ENCODE measurements around the gene POGLUT2. TPM values are rescaled to one million over a fixed set of nuclear protein-coding genes. Genes with fewer than 3 reads are reported as not detected.
"Not testable (repeated sequence)": the region's sequence is repeated elsewhere in the genome, so short reads cannot be mapped to it uniquely, and the experiment has no call there.

POGLUT2 gene
- total RNA-seq, 5 donors from 2014 or later (not counting 1 experiment from before 2014, with no cell fraction given), result 0.18 to 1.6 (median 0.93) TPM

DNA sequence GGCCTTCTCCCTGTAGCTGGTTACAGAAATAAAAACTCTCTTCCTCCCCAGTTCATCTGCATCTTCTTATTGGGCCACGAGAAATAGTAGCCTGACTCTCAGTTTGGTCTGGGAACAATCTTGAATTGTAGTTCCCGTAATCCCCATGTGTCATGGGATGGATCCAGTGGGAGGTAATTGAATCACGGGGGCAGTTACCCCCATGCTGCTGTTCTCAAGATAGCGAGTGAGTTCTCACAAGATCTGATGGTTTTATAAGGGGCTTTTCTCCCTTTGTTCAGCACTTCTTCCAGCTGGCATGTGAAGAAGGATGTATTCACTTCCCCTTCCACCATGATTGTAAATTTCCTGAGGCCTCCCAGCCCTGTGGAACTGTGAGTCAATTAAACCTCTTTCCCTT is 18.1 kb downstream of the POGLUT2 start:
- not testable (repeated sequence) for H3K27ac ChIP-seq (ENCODE audit: low read length); H3K4me3 ChIP-seq (ENCODE audit: control insufficient read depth in 1 of 2, extremely low read depth in 1 of 2, low read length in 1 of 2); H3K36me3 Mint-ChIP-seq; H3K9me3 Mint-ChIP-seq; H3K4me3 Mint-ChIP-seq; ATAC-seq (replicated peaks in 1 of 4); DNase-seq; H3K27me3 ChIP-seq (replicated peaks in 1 of 2; ENCODE audit: control insufficient read depth in 2 of 2, extremely low read depth in 1 of 2, insufficient read depth in 2 of 2, low read length in 1 of 2); H3K9me3 ChIP-seq; H3K27me3 Mint-ChIP-seq; H3K36me3 ChIP-seq (ENCODE audit: control insufficient read depth in 2 of 2, extremely low read depth in 1 of 2, insufficient read depth in 1 of 2, low read length in 1 of 2)
- Mint-ChIP-seq H3K27ac (peak overlapping the region in 1 of 2 donors; percentile 58), H3K4me1 (peaks cover 14 to 28% (median 21%) of the 10 kb centered on the region in 3 donors)
- ChIA-PET CTCF (interaction anchor here in 1 of 2 donors (0.9 kb wide), 1 partner anchor 14 kb away, joined by 3 read pairs; no protein-coding TSS in a partner anchor), POLR2A (interaction anchor here in 1 of 2 donors (0.6 kb wide), 1 partner anchor 140 kb away, joined by 3 read pairs; no protein-coding TSS in a partner anchor)
- WGBS (ENCODE audit: insufficient coverage), result no CpG with 5 or more reads among the region's 4 CpGs
- H3K4me1 ChIP-seq (ENCODE audit: control insufficient read depth in 1 of 2, extremely low read depth in 1 of 2, insufficient read depth in 2 of 2, low read length in 2 of 2), result peaks cover 13% of the 10 kb centered on the region in 2 experiments

DNA sequence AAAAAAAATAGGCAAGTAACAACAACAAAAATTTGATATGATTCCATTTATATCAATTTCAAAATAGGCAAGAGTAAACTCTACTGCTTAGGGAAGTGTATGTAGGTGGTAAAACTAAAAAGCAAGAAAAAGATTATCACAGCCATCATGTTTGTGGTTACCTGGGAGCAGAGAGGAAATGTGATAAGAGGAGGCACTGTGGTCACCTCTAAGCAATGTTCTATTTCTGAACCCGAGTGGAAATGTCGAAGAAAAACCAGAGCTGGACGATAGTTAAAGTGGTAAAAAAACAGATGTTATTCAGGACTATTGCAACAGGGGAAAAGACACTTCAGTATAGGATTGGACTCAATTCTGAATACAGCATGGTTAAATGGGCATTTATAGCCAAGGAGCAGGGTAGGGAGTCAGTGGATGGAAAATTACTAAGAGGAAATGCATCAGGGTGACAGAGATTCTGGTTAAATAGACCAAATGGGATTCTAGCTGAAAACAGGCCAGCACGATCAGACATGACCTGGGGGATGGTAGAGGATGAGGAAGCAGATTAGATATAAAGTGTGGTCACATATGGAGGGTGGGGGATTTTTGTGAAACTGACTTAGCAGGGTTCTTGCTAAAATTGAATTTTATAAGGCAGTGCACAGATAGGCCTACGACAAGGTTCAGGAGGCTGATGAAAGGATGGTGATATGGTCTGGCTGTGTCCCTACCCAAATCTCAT is 19.2 kb downstream of the POGLUT2 start:
- H3K4me3 ChIP-seq (ENCODE audit: control insufficient read depth in 1 of 2, extremely low read depth in 1 of 2, low read length in 1 of 2), result no peak overlapping the region
- Mint-ChIP-seq H3K27ac (peak overlapping the region; percentile 84 to 89), H3K4me1 (peaks cover 16 to 33% (median 23%) of the 10 kb centered on the region in 3 donors), H3K36me3 (no peaks in the 10 kb centered on the region), H3K4me3 (peak overlapping the region in 2 of 3 donors; percentile 19 to 46), H3K27me3 (no peaks in the 10 kb centered on the region), H3K9me3 (peaks cover 0 to 4% (median 0%) of the 10 kb centered on the region in 3 donors)
- DNase-seq (peak in 7 of 35 experiments; percentile 10 to 54 (median 16)), ATAC-seq (replicated peaks in 1 of 4) (peak; percentile 61 to 83 (median 81))
- no peaks in the 10 kb centered on the region for H3K9me3 ChIP-seq
- no peaks in the 10 kb centered on the region for H3K27me3 ChIP-seq (replicated peaks in 1 of 2; ENCODE audit: control insufficient read depth in 2 of 2, extremely low read depth in 1 of 2, insufficient read depth in 2 of 2, low read length in 1 of 2)
- ChIA-PET POLR2A (no interaction called here), CTCF (no interaction called here)
- H3K27ac ChIP-seq (ENCODE audit: low read length), result peak overlapping the region; percentile 75
- WGBS (ENCODE audit: insufficient coverage), result 0% methylated on average over 4 of the region's 5 CpGs
- peaks cover 13% of the 10 kb centered on the region in 2 experiments for H3K4me1 ChIP-seq (ENCODE audit: control insufficient read depth in 1 of 2, extremely low read depth in 1 of 2, insufficient read depth in 2 of 2, low read length in 2 of 2)
- H3K36me3 ChIP-seq (ENCODE audit: control insufficient read depth in 2 of 2, extremely low read depth in 1 of 2, insufficient read depth in 1 of 2, low read length in 1 of 2), result no peaks in the 10 kb centered on the region

DNA sequence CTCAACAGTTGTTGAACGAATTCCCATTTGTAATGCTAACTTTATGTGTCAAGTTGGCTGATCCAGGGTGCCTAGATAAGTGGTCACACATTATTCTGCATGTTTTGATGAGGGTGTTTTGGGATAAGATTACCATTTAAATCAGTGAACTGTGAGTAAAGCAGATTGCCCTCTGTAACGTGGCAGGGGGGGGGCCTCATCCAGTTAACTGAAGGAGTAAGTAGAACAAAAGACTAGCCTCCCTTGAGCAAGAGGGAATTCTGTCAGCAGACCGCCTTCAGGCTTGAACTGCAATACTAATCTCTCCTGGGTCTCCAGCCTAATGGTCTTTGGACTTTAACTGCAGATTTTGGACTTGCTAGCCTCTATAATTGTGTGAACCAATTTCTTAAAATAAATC is 21.0 kb downstream of the POGLUT2 start:
- Mint-ChIP-seq H3K4me3 (no peak overlapping the region), H3K36me3 (no peaks in the 10 kb centered on the region), H3K27ac (no peak overlapping the region), H3K27me3 (no peaks in the 10 kb centered on the region), H3K9me3 (peaks cover 0 to 4% (median 0%) of the 10 kb centered on the region in 3 donors), H3K4me1 (peaks cover 23 to 44% (median 35%) of the 10 kb centered on the region in 3 donors)
- H3K36me3 ChIP-seq (ENCODE audit: control insufficient read depth in 2 of 2, extremely low read depth in 1 of 2, insufficient read depth in 1 of 2, low read length in 1 of 2), result no peaks in the 10 kb centered on the region
- ATAC-seq (replicated peaks in 1 of 4) (no peak), DNase-seq (no peak)
- H3K27me3 ChIP-seq (replicated peaks in 1 of 2; ENCODE audit: control insufficient read depth in 2 of 2, extremely low read depth in 1 of 2, insufficient read depth in 2 of 2, low read length in 1 of 2), result no peaks in the 10 kb centered on the region
- ChIA-PET CTCF (interaction anchor here in 1 of 2 donors (0.6 kb wide), 1 partner anchor 18 kb away, joined by 4 read pairs; no protein-coding TSS in a partner anchor), POLR2A (no interaction called here)
- H3K9me3 ChIP-seq, result no peaks in the 10 kb centered on the region
- H3K4me1 ChIP-seq (ENCODE audit: control insufficient read depth in 1 of 2, extremely low read depth in 1 of 2, insufficient read depth in 2 of 2, low read length in 2 of 2), result peaks cover 13 to 24% of the 10 kb centered on the region in 2 experiments
- H3K4me3 ChIP-seq (ENCODE audit: control insufficient read depth in 1 of 2, extremely low read depth in 1 of 2, low read length in 1 of 2), result no peak overlapping the region
- WGBS (ENCODE audit: insufficient coverage), result 100% methylated on average over 2 of the region's 3 CpGs
- H3K27ac ChIP-seq (ENCODE audit: low read length), result no peak overlapping the region

DNA sequence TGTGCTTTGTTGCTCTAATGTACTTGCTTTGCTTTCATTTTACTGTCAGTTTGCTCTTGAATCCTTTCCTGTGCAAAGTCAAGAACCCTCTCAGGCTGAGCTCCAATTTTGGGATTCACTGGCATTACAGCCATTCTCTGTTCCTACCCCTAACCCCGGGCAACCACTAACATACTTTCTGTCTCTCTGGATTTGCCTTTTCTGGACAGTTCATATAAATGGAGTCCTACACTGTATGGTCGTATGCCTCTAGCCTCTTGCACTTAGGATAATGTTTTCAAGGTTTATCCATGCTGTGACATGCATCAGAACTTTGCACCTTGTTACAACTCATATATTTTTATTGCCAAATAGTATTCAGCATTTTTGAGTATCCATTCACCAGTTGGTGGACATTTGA is 22.5 kb downstream of the POGLUT2 start:
- no peak for DNase-seq
- 100% methylated on average over 1 of the region's 2 CpGs for WGBS (ENCODE audit: insufficient coverage)
- H3K36me3 ChIP-seq (ENCODE audit: control insufficient read depth in 2 of 2, extremely low read depth in 1 of 2, insufficient read depth in 1 of 2, low read length in 1 of 2), result no peaks in the 10 kb centered on the region
- no peak overlapping the region for H3K4me3 ChIP-seq (ENCODE audit: control insufficient read depth in 1 of 2, extremely low read depth in 1 of 2, low read length in 1 of 2)
- Mint-ChIP-seq H3K4me1 (peaks cover 32 to 57% (median 48%) of the 10 kb centered on the region in 3 donors), H3K36me3 (no peaks in the 10 kb centered on the region), H3K4me3 (no peak overlapping the region), H3K9me3 (peaks cover 0 to 3% (median 0%) of the 10 kb centered on the region in 3 donors), H3K27ac (no peak overlapping the region), H3K27me3 (no peaks in the 10 kb centered on the region)
- no peak for ATAC-seq (replicated peaks in 1 of 4)
- H3K9me3 ChIP-seq, result no peaks in the 10 kb centered on the region
- H3K27ac ChIP-seq (ENCODE audit: low read length), result no peak overlapping the region
- H3K4me1 ChIP-seq (ENCODE audit: control insufficient read depth in 1 of 2, extremely low read depth in 1 of 2, insufficient read depth in 2 of 2, low read length in 2 of 2), result peaks cover 13 to 32% of the 10 kb centered on the region in 2 experiments
- H3K27me3 ChIP-seq (replicated peaks in 1 of 2; ENCODE audit: control insufficient read depth in 2 of 2, extremely low read depth in 1 of 2, insufficient read depth in 2 of 2, low read length in 1 of 2), result no peaks in the 10 kb centered on the region
- POLR2A ChIA-PET, result interaction anchor here in 1 of 2 donors (1.0 kb wide), 1 partner anchor 62 kb away, joined by 3 read pairs; no protein-coding TSS in a partner anchor
- CTCF ChIA-PET, result no interaction called here

DNA sequence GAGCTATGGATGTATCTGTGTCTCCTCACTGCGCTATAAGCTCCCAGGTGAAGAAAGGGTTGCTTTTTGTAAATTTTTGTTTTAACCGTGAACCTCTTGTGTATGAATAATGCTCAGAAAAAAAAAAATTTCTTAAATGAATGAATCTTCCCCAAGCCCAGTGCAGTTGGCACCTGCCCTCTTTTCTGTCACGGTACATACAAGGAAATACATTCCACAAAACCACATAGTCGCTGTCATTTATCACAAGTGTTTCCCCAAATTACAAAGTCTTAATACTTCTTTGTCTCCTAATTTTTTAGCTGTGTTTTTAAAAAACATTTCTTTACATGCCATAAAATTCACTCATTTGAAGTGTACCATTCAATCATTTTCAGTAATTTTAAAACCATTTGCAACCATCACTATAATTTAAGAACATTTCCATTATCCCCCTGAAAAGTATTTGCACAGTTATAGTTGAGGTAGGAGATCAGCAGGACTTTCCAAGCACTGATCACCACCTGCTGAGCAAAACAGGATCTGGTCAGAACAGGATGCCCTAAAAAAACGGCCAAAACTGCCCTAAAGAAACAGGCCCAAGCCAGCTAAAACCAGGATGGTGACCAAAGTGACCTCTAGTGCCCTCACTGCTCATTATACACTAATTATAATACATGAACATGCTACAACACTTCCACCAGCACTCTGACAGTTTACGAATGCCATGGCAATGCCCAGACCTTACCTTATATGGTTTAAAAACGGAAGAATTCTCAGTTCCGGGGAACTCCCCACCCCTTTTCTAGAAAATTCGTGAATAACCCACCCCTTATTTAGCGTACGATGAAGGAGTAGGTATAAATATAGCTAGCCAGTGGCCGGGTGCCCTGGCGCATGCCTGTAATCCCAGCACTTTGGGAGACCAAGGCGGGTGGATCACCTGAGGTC is 23.9 kb downstream of the POGLUT2 start:
- DNase-seq (no peak), ATAC-seq (replicated peaks in 1 of 4) (no peak)
- Mint-ChIP-seq H3K36me3 (no peaks in the 10 kb centered on the region), H3K9me3 (no peaks in the 10 kb centered on the region), H3K27ac (peak overlapping the region; percentile 89 to 92), H3K4me1 (peaks cover 35 to 59% (median 56%) of the 10 kb centered on the region in 3 donors), H3K27me3 (no peaks in the 10 kb centered on the region), H3K4me3 (peak overlapping the region; percentile 88 to 94 (median 89))
- POLR2A ChIA-PET, result no interaction called here
- H3K36me3 ChIP-seq (ENCODE audit: control insufficient read depth in 2 of 2, extremely low read depth in 1 of 2, insufficient read depth in 1 of 2, low read length in 1 of 2), result no peaks in the 10 kb centered on the region
- 84% methylated on average over 4 of the region's 14 CpGs for WGBS (ENCODE audit: insufficient coverage)
- no peak overlapping the region for H3K27ac ChIP-seq (ENCODE audit: low read length)
- no peaks in the 10 kb centered on the region for H3K9me3 ChIP-seq
- CTCF ChIA-PET, result interaction anchor here in 1 of 2 donors (1.1 kb wide), 1 partner anchor 25 kb away, joined by 4 read pairs; no protein-coding TSS in a partner anchor
- H3K4me1 ChIP-seq (ENCODE audit: control insufficient read depth in 1 of 2, extremely low read depth in 1 of 2, insufficient read depth in 2 of 2, low read length in 2 of 2), result peaks cover 13 to 29% of the 10 kb centered on the region in 2 experiments
- H3K4me3 ChIP-seq (ENCODE audit: control insufficient read depth in 1 of 2, extremely low read depth in 1 of 2, low read length in 1 of 2), result no peak overlapping the region
- no peaks in the 10 kb centered on the region for H3K27me3 ChIP-seq (replicated peaks in 1 of 2; ENCODE audit: control insufficient read depth in 2 of 2, extremely low read depth in 1 of 2, insufficient read depth in 2 of 2, low read length in 1 of 2)

DNA sequence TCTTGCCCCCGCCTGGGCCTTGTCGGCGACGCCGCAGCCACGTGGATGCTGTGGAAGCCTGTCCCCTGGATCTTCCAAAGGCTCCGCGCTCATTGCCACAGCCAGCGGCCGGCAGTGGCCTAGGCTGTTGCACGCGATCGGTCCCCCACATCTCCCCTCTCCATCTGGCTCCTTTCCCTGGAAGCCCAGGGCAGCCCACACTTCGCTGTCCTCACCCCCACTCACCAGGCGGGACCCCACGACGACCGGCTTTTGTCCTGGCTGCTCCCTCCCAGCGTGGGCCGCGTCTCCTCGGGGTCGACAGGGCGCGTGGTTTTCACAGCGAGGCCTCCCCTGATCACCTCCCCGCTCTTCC is 24.6 kb downstream of the POGLUT2 start:
- 61% methylated on average over 25 of the region's 27 CpGs for WGBS (ENCODE audit: insufficient coverage)
- H3K4me3 ChIP-seq (ENCODE audit: control insufficient read depth in 1 of 2, extremely low read depth in 1 of 2, low read length in 1 of 2), result peak overlapping the region; percentile 85 to 91
- no peaks in the 10 kb centered on the region for H3K27me3 Mint-ChIP-seq
- H3K36me3 ChIP-seq (ENCODE audit: control insufficient read depth in 2 of 2, extremely low read depth in 1 of 2, insufficient read depth in 1 of 2, low read length in 1 of 2), result no peaks in the 10 kb centered on the region
- no peak for ATAC-seq (replicated peaks in 1 of 4)
- H3K27ac Mint-ChIP-seq, result peak overlapping the region; percentile 89 to 92
- peak overlapping the region; percentile 88 to 94 (median 89) for H3K4me3 Mint-ChIP-seq
- ChIA-PET POLR2A (interaction anchor here in 1 of 2 donors (0.6 to 1.3 kb wide), 3 partner anchors 25 to 71 kb away, joined by 3 to 10 read pairs (median 3); partner anchors contain the start of gene ERCC5), CTCF (interaction anchor here (0.9 to 1.3 kb wide), 3 partner anchors 26 to 182 kb away, joined by 4 to 6 read pairs (median 6); no protein-coding TSS in a partner anchor)
- no peaks in the 10 kb centered on the region for H3K9me3 ChIP-seq
- H3K36me3 Mint-ChIP-seq, result no peaks in the 10 kb centered on the region
- peaks cover 28 to 55% (median 52%) of the 10 kb centered on the region in 3 donors for H3K4me1 Mint-ChIP-seq
- H3K9me3 Mint-ChIP-seq, result no peaks in the 10 kb centered on the region
- peaks cover 7 to 23% of the 10 kb centered on the region in 2 experiments for H3K4me1 ChIP-seq (ENCODE audit: control insufficient read depth in 1 of 2, extremely low read depth in 1 of 2, insufficient read depth in 2 of 2, low read length in 2 of 2)
- peak in 1 of 35 experiments; percentile 5 for DNase-seq
- no peaks in the 10 kb centered on the region for H3K27me3 ChIP-seq (replicated peaks in 1 of 2; ENCODE audit: control insufficient read depth in 2 of 2, extremely low read depth in 1 of 2, insufficient read depth in 2 of 2, low read length in 1 of 2)
- H3K27ac ChIP-seq (ENCODE audit: low read length), result peak overlapping the region; percentile 82
